Pancreas (tissue), 10 donors: ENCODE measurements around the gene PGR. TPM values are rescaled to one million over a fixed set of nuclear protein-coding genes. Genes with fewer than 3 reads are reported as not detected.

Experiments used
- ATAC-seq, 4 donors: fragments of 200-7000 bp; cut with Tn5 transposase; one replicate each; pipeline versions ENCODE4 v1.8.0 to v1.9.1; 2020; ENCODE audit warnings: mild to moderate bottlenecking in 4 of 4, moderate library complexity in 4 of 4
- DNase-seq, 6 donors: peaks; one replicate each; pipeline ENCODE4 v3.0.0-alpha.2; 2020
- FAIRE-seq: peaks from 2 replicates; lab custom pipeline; 2012; peaks lifted over from hg19 to GRCh38; lab: Jason Lieb, UNC
- H3K27ac ChIP-seq, 4 donors: fragments of 200-600 bp; sonication (generic); 1 replicate in 3 of 4; 2 replicates in 1 of 4; pipeline versions ENCODE4 v1.5.0 to v1.8.0; 2020
- H3K27me3 ChIP-seq, 4 donors: fragments of 200-600 bp; one replicate each; pipeline ENCODE4 v1.8.0; 2021
- H3K36me3 ChIP-seq, 3 donors: fragments of 200-600 bp; sonication (generic) in 1 of 3; one replicate each; pipeline versions ENCODE4 v1.5.0 to v1.8.0; 2020 to 2021
- H3K4me1 ChIP-seq, 3 donors: fragments of 200-600 bp; one replicate each; pipeline ENCODE4 v1.8.0; 2021
- H3K4me3 ChIP-seq, 4 donors: fragments of 200-600 bp; sonication (generic) in 2 of 4; one replicate each; pipeline versions ENCODE4 v1.5.0 to v1.8.0; 2020 to 2021
- H3K9me3 ChIP-seq, 4 donors: fragments of 200-600 bp; one replicate each; pipeline ENCODE4 v1.8.0; 2021
- CTCF ChIP-seq, 4 donors: fragments of 200-600 bp; sonication (generic) in 3 of 4; IDR thresholded peaks; one replicate each; pipeline versions ENCODE4 v1.5.0 to v1.8.0; 2021; ENCODE audit warnings: antibody characterized with exemption in 4 of 4
- WGBS, 2 donors: extraction: QIAGEN DNeasy Blood & Tissue Kit; methylation state at CpG; one replicate each; pipeline ENCODE4 v1.1.7; 2013; 5-methylcytosine and 5-hydroxymethylcytosine counted together
- intact Hi-C, 3 donors: fragments of 100-400 bp; cut with DNase I; formaldehyde crosslinking; loops; one replicate each; pipeline versions ENCODE4 v1.11.1 to v1.14.2; 2022
- polyA plus RNA-seq, 2 donors: library from polyadenylated mRNA; stranded (reverse); fragments of 200-250 nt; gene quantifications; one replicate each; pipeline ENCODE4 v1.2.3, GENCODE V29; 2013
- total RNA-seq, 6 donors: library from RNA; stranded (reverse); fragmentation: NEBNext Ultra II Directional in 4 of 6; extraction: Animal tissue kit (Norgen Biotek cat#: 25700) in 4 of 6; gene quantifications; one replicate each; pipeline versions ENCODE4 v1.2.1 to v1.2.4, GENCODE V29; 2021 to 2023
- donor health status: healthy with polysubstance abuse.
- donor health status: DM: no; HTN: no; CAD: no; lungs with moderate emphysema.
- donor health status: DM: no; HTN: no; CAD: no.
- donor health status: control.
- donor health status: control.
- donor health status: Bipolar disorder and iron deficiency.
- donor health status: DM: yes; HTN: yes; CAD: no.
- donor health status: DM: no; HTN: no; CAD: no.
- donor health status: DM: no; HTN: no; CAD: no.
- donor health status: DM: yes; HTN: yes; CAD: no.

The PGR gene
- 1 to 10 TPM in 3 of 6 donors, under 1 TPM in 3; 0.23 to 1.9 (median 0.70) TPM for total RNA-seq
- 1 to 10 TPM in 1 of 2 donors, under 1 TPM in 1; 0.42 to 1.4 TPM for polyA plus RNA-seq

GRCh38 chr11:101129203-101129943 lies at the start of gene PGR:
Gene PGR, minus strand, starts transcription at chr11:101129813. Its CDS starts 743 bp downstream, at chr11:101129070.
- no peak for FAIRE-seq
- H3K4me1 ChIP-seq = no peaks in the 10 kb centered on the region
- 1% methylated on average over 38 of the region's 38 CpGs for WGBS, 2 donors
- TF ChIP-seq CTCF (IDR thresholded peaks at IDR 0.05) = no peak
- intact Hi-C loops = no loop called here
- H3K27me3 ChIP-seq = peaks cover 0 to 18% (median 2%) of the 10 kb centered on the region in 4 donors
- H3K4me3 ChIP-seq = peak within 1 kb of the TSS in 2 of 4 donors; percentile 10 to 48
- peak in 3 of 4 donors; percentile 56 to 66 (median 57) for ATAC-seq
- peak in 5 of 6 donors; percentile 5 to 31 (median 16) for DNase-seq
- H3K9me3 ChIP-seq = no peaks in the 10 kb centered on the region
- H3K27ac ChIP-seq = peak within 1 kb of the TSS in 1 of 4 donors; percentile 12
- H3K36me3 ChIP-seq = no peaks in the 10 kb centered on the region

GRCh38 chr11:101176381-101176780 lies 46.8 kb upstream of the PGR start:
- ATAC-seq (no peak), DNase-seq (no peak), FAIRE-seq (no peak)
- WGBS, 2 donors = 54 to 80% methylated on average over 3 of the region's 3 CpGs
- no peaks in the 10 kb centered on the region for H3K9me3 ChIP-seq
- H3K4me1 ChIP-seq = no peaks in the 10 kb centered on the region
- H3K36me3 ChIP-seq = no peaks in the 10 kb centered on the region
- H3K27me3 ChIP-seq = no peaks in the 10 kb centered on the region
- H3K27ac ChIP-seq = no peak overlapping the region
- TF ChIP-seq CTCF (IDR thresholded peaks at IDR 0.05) = no peak
- H3K4me3 ChIP-seq = no peak overlapping the region
- intact Hi-C loops = no loop called here

GRCh38 chr11:101169944-101170343 lies 40.3 kb upstream of the PGR start:
- peak in 2 of 4 donors; percentile 70 to 85 for ATAC-seq
- no peak overlapping the region for H3K27ac ChIP-seq
- intact Hi-C loops = no loop called here
- H3K4me3 ChIP-seq = no peak overlapping the region
- no peaks in the 10 kb centered on the region for H3K36me3 ChIP-seq
- no peak for DNase-seq
- no peaks in the 10 kb centered on the region for H3K27me3 ChIP-seq
- no peaks in the 10 kb centered on the region for H3K4me1 ChIP-seq
- H3K9me3 ChIP-seq = no peaks in the 10 kb centered on the region
- 36% methylated on average over 2 of the region's 2 CpGs for WGBS, 2 donors
- no peak for TF ChIP-seq CTCF (IDR thresholded peaks at IDR 0.05)
- FAIRE-seq = no peak

GRCh38 chr11:101166038-101166437 lies 36.4 kb upstream of the PGR start:
- H3K36me3 ChIP-seq = no peaks in the 10 kb centered on the region
- no peaks in the 10 kb centered on the region for H3K9me3 ChIP-seq
- H3K4me3 ChIP-seq = no peak overlapping the region
- ATAC-seq (no peak), DNase-seq (no peak), FAIRE-seq (no peak)
- intact Hi-C loops = no loop called here
- H3K27ac ChIP-seq = no peak overlapping the region
- no peak for TF ChIP-seq CTCF (IDR thresholded peaks at IDR 0.05)
- no peaks in the 10 kb centered on the region for H3K4me1 ChIP-seq
- H3K27me3 ChIP-seq = no peaks in the 10 kb centered on the region
- 30 to 39% methylated on average over 1 of the region's 1 CpG for WGBS, 2 donors

GRCh38 chr11:101158119-101158518 lies 28.5 kb upstream of the PGR start:
- Histone ChIP-seq H3K4me3 (no peak overlapping the region), H3K4me1 (no peaks in the 10 kb centered on the region), H3K27ac (no peak overlapping the region), H3K27me3 (no peaks in the 10 kb centered on the region), H3K36me3 (no peaks in the 10 kb centered on the region), H3K9me3 (no peaks in the 10 kb centered on the region)
- no peak for TF ChIP-seq CTCF (IDR thresholded peaks at IDR 0.05)
- no peak for DNase-seq
- 46 to 50% methylated on average over 2 of the region's 2 CpGs for WGBS, 2 donors
- no peak for FAIRE-seq
- intact Hi-C loops = no loop called here
- no peak for ATAC-seq
